ENCODE measurements around the gene KBTBD6. TPM values are rescaled to one million over a fixed set of nuclear protein-coding genes. Genes with fewer than 3 reads are reported as not detected.

KBTBD6 gene
- total RNA-seq, 4 donors from 2014 or later = 4.6 to 9.1 (median 7.5) TPM

DNA sequence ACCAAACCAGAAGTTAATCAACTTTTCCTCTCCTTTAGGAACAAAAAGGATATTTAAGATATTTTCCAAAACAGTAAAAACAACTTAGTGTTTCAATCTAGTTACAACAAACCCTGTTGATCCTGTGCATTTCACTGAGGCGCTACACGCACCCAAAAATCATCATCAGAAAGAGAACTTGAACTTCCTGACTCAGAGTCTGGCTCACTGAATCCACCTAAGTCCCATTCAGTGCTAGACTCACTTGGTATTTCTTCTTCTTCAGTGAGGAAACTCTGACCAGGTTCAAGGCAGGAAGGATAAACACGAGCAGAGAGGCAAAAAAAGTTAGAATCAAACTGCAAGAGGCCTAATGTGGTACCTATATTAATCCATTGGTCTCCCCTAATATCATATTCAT is 2.2 kb downstream of the KBTBD6 start:
- WGBS = 81% methylated on average over 3 of the region's 3 CpGs

GRCh38 chr13:41127701-41128100 is 4.9 kb downstream of the KBTBD6 start:
- peaks cover 19 to 59% (median 47%) of the 10 kb centered on the region in 4 donors for H3K4me1 ChIP-seq
- no peak for TF ChIP-seq POLR2A (IDR thresholded peaks at IDR 0.05; ENCODE audit: low read depth)
- TF ChIP-seq, protein P1, sequence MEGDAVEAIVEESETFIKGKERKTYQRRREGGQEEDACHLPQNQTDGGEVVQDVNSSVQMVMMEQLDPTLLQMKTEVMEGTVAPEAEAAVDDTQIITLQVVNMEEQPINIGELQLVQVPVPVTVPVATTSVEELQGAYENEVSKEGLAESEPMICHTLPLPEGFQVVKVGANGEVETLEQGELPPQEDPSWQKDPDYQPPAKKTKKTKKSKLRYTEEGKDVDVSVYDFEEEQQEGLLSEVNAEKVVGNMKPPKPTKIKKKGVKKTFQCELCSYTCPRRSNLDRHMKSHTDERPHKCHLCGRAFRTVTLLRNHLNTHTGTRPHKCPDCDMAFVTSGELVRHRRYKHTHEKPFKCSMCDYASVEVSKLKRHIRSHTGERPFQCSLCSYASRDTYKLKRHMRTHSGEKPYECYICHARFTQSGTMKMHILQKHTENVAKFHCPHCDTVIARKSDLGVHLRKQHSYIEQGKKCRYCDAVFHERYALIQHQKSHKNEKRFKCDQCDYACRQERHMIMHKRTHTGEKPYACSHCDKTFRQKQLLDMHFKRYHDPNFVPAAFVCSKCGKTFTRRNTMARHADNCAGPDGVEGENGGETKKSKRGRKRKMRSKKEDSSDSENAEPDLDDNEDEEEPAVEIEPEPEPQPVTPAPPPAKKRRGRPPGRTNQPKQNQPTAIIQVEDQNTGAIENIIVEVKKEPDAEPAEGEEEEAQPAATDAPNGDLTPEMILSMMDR (IDR thresholded peaks at IDR 0.05) = no peak
- no peak for TF ChIP-seq POLR2AphosphoS5 (IDR thresholded peaks at IDR 0.05)
- no peaks in the 10 kb centered on the region for H3K27me3 ChIP-seq
- no peak for DNase-seq (ENCODE audit: extremely low spot score)
- intact Hi-C loops (cut with DNase I) = no loop called here
- 75% methylated on average over 3 of the region's 3 CpGs for WGBS
- H3K4me3 ChIP-seq = no peak overlapping the region
- no peak overlapping the region for H3K27ac ChIP-seq (replicated peaks in 1 of 4)
- peaks cover 0 to 4% (median 0%) of the 10 kb centered on the region in 4 donors for H3K36me3 ChIP-seq
- no peaks in the 10 kb centered on the region for H3K9me3 ChIP-seq

More for the DNA sequence above, 2.2 kb downstream of the KBTBD6 start:
- peak overlapping the region in 2 of 4 donors; percentile 33 to 87 for H3K4me3 ChIP-seq
- H3K4me1 ChIP-seq = peaks cover 24 to 62% (median 50%) of the 10 kb centered on the region in 4 donors
- no peak overlapping the region for H3K27ac ChIP-seq (replicated peaks in 1 of 4)
- H3K9me3 ChIP-seq = no peaks in the 10 kb centered on the region
- no peaks in the 10 kb centered on the region for H3K27me3 ChIP-seq
- no peak for DNase-seq (ENCODE audit: extremely low spot score)
- intact Hi-C loops (cut with DNase I) = loop anchor here (5.0 kb wide), 1 partner anchor 58 kb away; no protein-coding TSS in a partner anchor
- TF ChIP-seq POLR2AphosphoS5 (IDR thresholded peaks at IDR 0.05) (no peak), EP300 (IDR thresholded peaks at IDR 0.05) (no peak), POLR2A (IDR thresholded peaks at IDR 0.05; ENCODE audit: low read depth) (no peak)
- TF ChIP-seq, protein P1 (IDR thresholded peaks at IDR 0.05) = no peak
- H3K36me3 ChIP-seq = peaks cover 0 to 4% (median 0%) of the 10 kb centered on the region in 4 donors

GRCh38 chr13:41122838-41123237 is 9.8 kb downstream of the KBTBD6 start:
- TF ChIP-seq, protein P1 (IDR thresholded peaks at IDR 0.05) = no peak
- TF ChIP-seq POLR2A (IDR thresholded peaks at IDR 0.05; ENCODE audit: low read depth) = no peak
- no peak for TF ChIP-seq POLR2AphosphoS5 (IDR thresholded peaks at IDR 0.05)
- no peak for TF ChIP-seq EP300 (IDR thresholded peaks at IDR 0.05)
- intact Hi-C loops (cut with DNase I) = no loop called here
- no peak for DNase-seq (ENCODE audit: extremely low spot score)
- no peak overlapping the region for H3K4me3 ChIP-seq
- H3K36me3 ChIP-seq = peaks cover 0 to 4% (median 0%) of the 10 kb centered on the region in 4 donors
- no peaks in the 10 kb centered on the region for H3K27me3 ChIP-seq
- no peaks in the 10 kb centered on the region for H3K9me3 ChIP-seq
- 42% methylated on average over 2 of the region's 2 CpGs for WGBS
- H3K4me1 ChIP-seq = peaks cover 0 to 19% (median 9%) of the 10 kb centered on the region in 4 donors
- no peak overlapping the region for H3K27ac ChIP-seq (replicated peaks in 1 of 4)

GRCh38 chr13:41117869-41118268 is 14.7 kb downstream of the KBTBD6 start:
- TF ChIP-seq EP300 (IDR thresholded peaks at IDR 0.05) = no peak
- TF ChIP-seq, protein P1 (IDR thresholded peaks at IDR 0.05) = no peak
- Histone ChIP-seq H3K27ac (replicated peaks in 1 of 4) (no peak overlapping the region), H3K9me3 (no peaks in the 10 kb centered on the region), H3K36me3 (no peaks in the 10 kb centered on the region), H3K27me3 (no peaks in the 10 kb centered on the region), H3K4me1 (peaks cover 0 to 8% (median 3%) of the 10 kb centered on the region in 4 donors), H3K4me3 (no peak overlapping the region)
- whole genome bisulfite sequencing = 90% methylated on average over 4 of the region's 4 CpGs
- DNase-seq (ENCODE audit: extremely low spot score) = no peak
- intact Hi-C loops (cut with DNase I) = no loop called here

- DNase-seq (ENCODE audit: extremely low spot score) = no peak
- Histone ChIP-seq H3K36me3 (no peaks in the 10 kb centered on the region), H3K27me3 (no peaks in the 10 kb centered on the region), H3K4me3 (no peak overlapping the region), H3K4me1 (no peaks in the 10 kb centered on the region), H3K27ac (replicated peaks in 1 of 4) (no peak overlapping the region), H3K9me3 (peaks cover 0 to 6% (median 0%) of the 10 kb centered on the region in 4 donors)
- 97% methylated on average over 7 of the region's 7 CpGs for WGBS
- TF ChIP-seq POLR2A (IDR thresholded peaks at IDR 0.05; ENCODE audit: low read depth) (no peak), EP300 (IDR thresholded peaks at IDR 0.05) (no peak), POLR2AphosphoS5 (IDR thresholded peaks at IDR 0.05) (no peak)
- TF ChIP-seq, protein P1 (IDR thresholded peaks at IDR 0.05) = no peak
- intact Hi-C loops (cut with DNase I) = no loop called here
Measured at GRCh38 chr13:41111454-41111853, 21.1 kb downstream of the KBTBD6 start.
